ENCODE measurements around the gene SERPIND1.

The SERPIND1 gene

DNA sequence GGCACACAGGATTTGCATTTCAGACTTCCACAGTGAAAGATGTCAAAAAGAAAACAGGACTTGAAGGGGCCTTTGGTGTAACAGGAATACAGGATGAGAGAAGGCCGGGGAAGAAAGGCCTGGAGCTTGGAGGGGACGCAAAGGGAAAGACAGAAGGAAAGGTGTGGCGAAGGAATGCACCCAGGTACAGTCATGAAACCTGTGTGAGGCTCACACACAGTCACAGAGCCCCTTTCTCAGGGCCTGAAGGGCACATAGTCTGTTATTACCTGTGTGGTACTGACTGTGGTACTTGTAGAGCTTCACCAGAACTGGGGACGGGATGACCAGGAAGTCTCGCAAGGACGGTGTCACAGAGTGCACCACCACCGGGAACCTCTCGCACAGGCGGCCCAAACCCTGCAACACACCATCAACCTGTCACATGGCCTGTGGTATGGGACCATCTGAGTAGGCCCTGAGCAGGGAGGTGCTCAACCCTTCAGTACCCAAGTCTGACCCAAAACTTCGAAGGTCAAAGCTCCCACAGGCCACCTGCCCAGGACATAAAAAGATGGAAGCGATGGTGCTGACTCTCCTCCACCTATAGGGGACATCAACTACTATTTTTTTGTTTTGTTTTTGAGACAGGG is 29.1 kb downstream of the SERPIND1 start:
- Histone ChIP-seq H3K4me2 (ENCODE audit: low read length) (no peak overlapping the region), H4K20me1 (ENCODE audit: control insufficient read depth, insufficient read depth, low read depth, low read length) (no peaks in the 10 kb centered on the region), H3K36me3 (ENCODE audit: control insufficient read depth, low read length) (peaks cover 75% of the 10 kb centered on the region), H3K4me3 (ENCODE audit: low read length) (no peak overlapping the region), H3F3A (ENCODE audit: control insufficient read depth, insufficient read depth) (no peaks in the 10 kb centered on the region), H3K27ac (ENCODE audit: low read depth, low read length) (no peak overlapping the region), H3K9me2 (replicated peaks; ENCODE audit: control insufficient read depth, low read length) (no peaks in the 10 kb centered on the region), H3K9me3 (ENCODE audit: control insufficient read depth, insufficient read depth, low read length) (no peaks in the 10 kb centered on the region), H3K79me2 (ENCODE audit: control insufficient read depth, low read length) (no peaks in the 10 kb centered on the region), H3K27me3 (ENCODE audit: control insufficient read depth, low read length) (no peaks in the 10 kb centered on the region), H3K4me1 (ENCODE audit: control insufficient read depth, low read length) (no peaks in the 10 kb centered on the region)
- no peak for TF ChIP-seq EZH2phosphoT487 (IDR thresholded peaks at IDR 0.05; ENCODE audit: borderline replicate concordance, low read length)
- TF ChIP-seq, protein P1, sequence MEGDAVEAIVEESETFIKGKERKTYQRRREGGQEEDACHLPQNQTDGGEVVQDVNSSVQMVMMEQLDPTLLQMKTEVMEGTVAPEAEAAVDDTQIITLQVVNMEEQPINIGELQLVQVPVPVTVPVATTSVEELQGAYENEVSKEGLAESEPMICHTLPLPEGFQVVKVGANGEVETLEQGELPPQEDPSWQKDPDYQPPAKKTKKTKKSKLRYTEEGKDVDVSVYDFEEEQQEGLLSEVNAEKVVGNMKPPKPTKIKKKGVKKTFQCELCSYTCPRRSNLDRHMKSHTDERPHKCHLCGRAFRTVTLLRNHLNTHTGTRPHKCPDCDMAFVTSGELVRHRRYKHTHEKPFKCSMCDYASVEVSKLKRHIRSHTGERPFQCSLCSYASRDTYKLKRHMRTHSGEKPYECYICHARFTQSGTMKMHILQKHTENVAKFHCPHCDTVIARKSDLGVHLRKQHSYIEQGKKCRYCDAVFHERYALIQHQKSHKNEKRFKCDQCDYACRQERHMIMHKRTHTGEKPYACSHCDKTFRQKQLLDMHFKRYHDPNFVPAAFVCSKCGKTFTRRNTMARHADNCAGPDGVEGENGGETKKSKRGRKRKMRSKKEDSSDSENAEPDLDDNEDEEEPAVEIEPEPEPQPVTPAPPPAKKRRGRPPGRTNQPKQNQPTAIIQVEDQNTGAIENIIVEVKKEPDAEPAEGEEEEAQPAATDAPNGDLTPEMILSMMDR (IDR thresholded peaks at IDR 0.05; ENCODE audit: low read depth, low read length, poor library complexity, severe bottlenecking): no peak

DNA sequence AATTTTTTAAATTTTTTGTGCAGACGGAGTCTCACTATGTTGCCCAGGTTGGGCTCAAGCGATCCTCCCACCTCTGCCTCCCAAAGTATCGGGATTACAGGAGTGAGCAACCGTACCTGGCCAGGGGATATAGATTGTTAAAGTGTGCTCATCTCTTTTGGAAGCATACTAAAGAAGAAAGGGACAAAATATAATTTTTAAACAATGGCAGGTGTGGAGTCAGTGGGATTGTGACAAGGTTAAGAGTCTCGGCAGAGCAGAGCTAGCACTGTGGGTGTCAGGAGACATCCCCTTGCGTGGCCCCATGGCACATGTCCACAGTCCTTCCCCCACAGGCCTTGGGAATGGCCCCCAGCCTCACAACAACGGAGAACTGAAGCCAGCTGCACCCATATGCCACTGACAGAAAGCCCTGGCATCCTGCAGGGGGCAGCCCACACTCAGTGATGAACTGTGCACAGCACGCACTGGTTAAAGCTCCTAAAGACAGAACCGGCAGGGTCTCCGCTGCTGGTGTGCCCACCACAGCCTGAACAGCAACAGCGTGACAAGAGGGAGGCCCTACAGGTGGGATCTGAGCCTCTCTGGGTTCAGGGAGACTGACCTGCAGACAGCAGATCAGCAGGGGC is 29.9 kb downstream of the SERPIND1 start:
- no peaks in the 10 kb centered on the region for H4K20me1 ChIP-seq (ENCODE audit: control insufficient read depth, insufficient read depth, low read depth, low read length)
- H3K27ac ChIP-seq (ENCODE audit: low read depth, low read length): no peak overlapping the region
- H3K4me1 ChIP-seq (ENCODE audit: control insufficient read depth, low read length): no peaks in the 10 kb centered on the region
- TF ChIP-seq, protein P1 (IDR thresholded peaks at IDR 0.05; ENCODE audit: low read depth, low read length, poor library complexity, severe bottlenecking): peak; percentile 68
- TF ChIP-seq EZH2phosphoT487 (IDR thresholded peaks at IDR 0.05; ENCODE audit: borderline replicate concordance, low read length): no peak
- no peaks in the 10 kb centered on the region for H3K27me3 ChIP-seq (ENCODE audit: control insufficient read depth, low read length)
- H3K4me3 ChIP-seq (ENCODE audit: low read length): no peak overlapping the region
- no peaks in the 10 kb centered on the region for H3K9me2 ChIP-seq (replicated peaks; ENCODE audit: control insufficient read depth, low read length)
- no peaks in the 10 kb centered on the region for H3K79me2 ChIP-seq (ENCODE audit: control insufficient read depth, low read length)
- peaks cover 69% of the 10 kb centered on the region for H3K36me3 ChIP-seq (ENCODE audit: control insufficient read depth, low read length)
- no peaks in the 10 kb centered on the region for H3K9me3 ChIP-seq (ENCODE audit: control insufficient read depth, insufficient read depth, low read length)
- no peak overlapping the region for H3K4me2 ChIP-seq (ENCODE audit: low read length)
- no peaks in the 10 kb centered on the region for H3F3A ChIP-seq (ENCODE audit: control insufficient read depth, insufficient read depth)

DNA sequence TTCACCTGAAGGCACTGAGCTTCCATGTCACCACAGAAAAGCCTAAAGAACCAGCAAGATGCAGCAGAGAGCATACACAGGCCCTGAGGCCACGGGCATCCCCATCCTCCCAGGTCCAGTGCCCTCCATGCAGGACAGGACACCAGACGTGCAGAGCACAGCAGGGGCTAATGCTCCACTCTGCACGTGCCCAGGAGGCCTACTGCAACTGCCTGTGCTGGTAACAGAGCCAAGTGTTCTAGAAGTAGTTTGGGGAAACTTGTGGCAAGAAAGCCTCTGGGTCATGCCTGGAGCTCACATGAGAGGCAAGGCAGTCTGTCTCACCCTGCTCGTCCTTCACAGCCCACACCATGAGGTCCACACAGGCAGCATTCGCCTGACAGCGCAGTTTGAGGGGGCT is 30.7 kb downstream of the SERPIND1 start:
- Histone ChIP-seq H3K9me2 (replicated peaks; ENCODE audit: control insufficient read depth, low read length) (no peaks in the 10 kb centered on the region), H3K4me1 (ENCODE audit: control insufficient read depth, low read length) (no peaks in the 10 kb centered on the region), H3K79me2 (ENCODE audit: control insufficient read depth, low read length) (no peaks in the 10 kb centered on the region), H3K9me3 (ENCODE audit: control insufficient read depth, insufficient read depth, low read length) (no peaks in the 10 kb centered on the region), H3K27me3 (ENCODE audit: control insufficient read depth, low read length) (no peaks in the 10 kb centered on the region), H3K27ac (ENCODE audit: low read depth, low read length) (no peak overlapping the region), H3K36me3 (ENCODE audit: control insufficient read depth, low read length) (peaks cover 69% of the 10 kb centered on the region), H3F3A (ENCODE audit: control insufficient read depth, insufficient read depth) (no peaks in the 10 kb centered on the region), H3K4me2 (ENCODE audit: low read length) (no peak overlapping the region), H3K4me3 (ENCODE audit: low read length) (no peak overlapping the region), H4K20me1 (ENCODE audit: control insufficient read depth, insufficient read depth, low read depth, low read length) (no peaks in the 10 kb centered on the region)
- TF ChIP-seq, protein P1 (IDR thresholded peaks at IDR 0.05; ENCODE audit: low read depth, low read length, poor library complexity, severe bottlenecking): no peak
- TF ChIP-seq EZH2phosphoT487 (IDR thresholded peaks at IDR 0.05; ENCODE audit: borderline replicate concordance, low read length): no peak

All from DOHH2 (cell line).